Left lung (tissue), 10 donors: ENCODE data around the gene ETV6. TPM values are rescaled to one million over a fixed set of nuclear protein-coding genes. Genes with fewer than 3 reads are reported as not detected.

Source experiments
- ATAC-seq: fragments of 200-7000 bp; cut with Tn5 transposase; one replicate; pipeline ENCODE4 v1.9.1; 2020; ENCODE audit warnings: moderate library complexity
- DNase-seq, 4 donors: peaks; one replicate each; pipeline ENCODE4 v3.0.0-alpha.2; 2013 to 2020
- H3K27ac ChIP-seq, 2 donors: fragments of 200-600 bp; sonication (generic) in 1 of 2; one replicate each; pipeline versions ENCODE4 v1.5.0 to v1.8.0; 2020 to 2021
- H3K27me3 ChIP-seq, 2 donors: fragments of 200-600 bp; sonication (generic) in 1 of 2; one replicate each; pipeline versions ENCODE4 v1.5.0 to v1.8.0; 2020 to 2021
- H3K36me3 ChIP-seq, 2 donors: fragments of 200-600 bp; sonication (generic) in 1 of 2; one replicate each; pipeline versions ENCODE4 v1.5.0 to v1.8.0; 2020 to 2021
- H3K4me1 ChIP-seq, 2 donors: fragments of 200-600 bp; one replicate each; pipeline ENCODE4 v1.8.0; 2021
- H3K4me3 ChIP-seq, 2 donors: fragments of 200-600 bp; sonication (generic) in 1 of 2; one replicate each; pipeline versions ENCODE4 v1.5.0 to v1.8.0; 2020 to 2021; ENCODE audit warnings: mild to moderate bottlenecking in 1 of 2
- H3K9me3 ChIP-seq, 2 donors: fragments of 200-600 bp; sonication (generic) in 1 of 2; one replicate each; pipeline versions ENCODE4 v1.5.0 to v1.8.0; 2020 to 2021
- CTCF ChIP-seq, 2 donors: fragments of 200-600 bp; sonication (generic) in 1 of 2; IDR thresholded peaks; one replicate each; pipeline versions ENCODE4 v1.5.0 to v1.8.0; 2021; ENCODE audit warnings: antibody characterized with exemption in 2 of 2
- intact Hi-C, 2 donors: fragments of 100-400 bp; cut with DNase I; formaldehyde crosslinking; loops; one replicate each; pipeline versions ENCODE4 v1.11.2 to v1.14.2; 2022
- polyA plus RNA-seq, 6 donors: library from polyadenylated mRNA; unstranded; fragments of 120-200 nt; gene quantifications; one replicate each; pipeline ENCODE4 v1.2.1, GENCODE V29; 2013; ENCODE audit not compliant: insufficient read length in 6 of 6
- total RNA-seq, 2 donors: library from RNA; stranded (reverse); fragmentation: NEBNext Ultra II Directional; extraction: Animal tissue kit (Norgen Biotek cat#: 25700); gene quantifications; one replicate each; pipeline ENCODE4 v1.2.1, GENCODE V29; 2021
- donor health status: DM: no; HTN: yes; CAD: no.
- donor health status: DM: no; HTN: no; CAD: no.

The ETV6 gene
- total and polyA plus RNA-seq, 8 donors: 16.0 to 44.7 (median 17.1) TPM

GRCh38 chr12:11672256-11673191 lies 23.1 kb downstream of the ETV6 start:
- no peak for DNase-seq
- ATAC-seq: no peak
- Histone ChIP-seq H3K36me3 (no peaks in the 10 kb centered on the region), H3K9me3 (no peaks in the 10 kb centered on the region), H3K27ac (peak overlapping the region in 1 of 2 donors; percentile 42), H3K4me1 (peaks cover 30 to 84% of the 10 kb centered on the region in 2 donors), H3K4me3 (no peak overlapping the region), H3K27me3 (no peaks in the 10 kb centered on the region)
- TF ChIP-seq CTCF (IDR thresholded peaks at IDR 0.05): no peak
- intact Hi-C loops: no loop called here

DNA sequence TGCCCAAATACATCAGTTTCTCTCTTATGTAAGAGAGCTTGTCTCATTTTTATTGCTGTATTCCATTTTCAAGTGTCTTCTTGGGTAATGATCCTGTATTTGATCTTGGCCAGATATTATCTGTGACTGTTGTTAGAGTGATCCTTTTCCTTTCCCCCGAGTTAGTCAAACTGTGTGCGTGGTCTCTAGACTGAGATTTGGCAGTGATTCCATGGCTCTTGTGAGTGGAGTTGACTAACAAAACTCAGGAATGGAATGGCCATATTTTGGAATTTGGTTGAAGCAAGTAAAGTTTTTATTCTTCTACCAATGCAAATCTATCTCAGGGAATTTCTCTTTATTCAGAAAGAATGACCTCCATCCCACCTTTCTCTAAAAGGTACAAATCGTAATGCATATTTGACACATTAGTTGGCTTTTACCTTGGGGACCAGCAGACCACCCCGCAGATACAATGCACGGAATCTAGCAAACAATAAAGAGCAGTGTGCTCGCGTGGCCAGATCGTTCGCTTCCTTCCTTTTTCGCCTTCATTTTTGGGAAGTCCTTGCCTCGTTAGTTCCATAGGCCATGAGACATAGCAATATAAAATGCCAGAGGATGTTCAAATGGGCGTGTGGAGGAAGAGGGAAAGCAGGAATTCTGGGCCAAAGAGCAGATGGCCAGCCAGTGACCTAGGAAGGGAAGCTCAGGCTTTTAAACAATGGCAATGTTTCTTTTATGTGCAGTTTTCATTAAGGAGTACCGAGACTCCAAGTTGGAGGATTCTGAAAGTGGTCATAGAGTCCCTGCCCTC lies 24.4 kb downstream of the ETV6 start:
- DNase-seq: no peak
- TF ChIP-seq CTCF (IDR thresholded peaks at IDR 0.05): no peak
- Histone ChIP-seq H3K36me3 (no peaks in the 10 kb centered on the region), H3K9me3 (no peaks in the 10 kb centered on the region), H3K27me3 (no peaks in the 10 kb centered on the region), H3K27ac (peak overlapping the region in 1 of 2 donors; percentile 58), H3K4me3 (no peak overlapping the region), H3K4me1 (peaks cover 21 to 71% of the 10 kb centered on the region in 2 donors)
- peak; percentile 18 for ATAC-seq
- intact Hi-C loops: no loop called here

GRCh38 chr12:11674894-11675390 lies 25.5 kb downstream of the ETV6 start:
- no peaks in the 10 kb centered on the region for H3K9me3 ChIP-seq
- H3K27ac ChIP-seq: peak overlapping the region in 1 of 2 donors; percentile 57
- intact Hi-C loops: no loop called here
- TF ChIP-seq CTCF (IDR thresholded peaks at IDR 0.05): no peak
- no peak for ATAC-seq
- H3K4me1 ChIP-seq: peaks cover 19 to 60% of the 10 kb centered on the region in 2 donors
- H3K4me3 ChIP-seq: no peak overlapping the region
- no peaks in the 10 kb centered on the region for H3K27me3 ChIP-seq
- DNase-seq: no peak
- no peaks in the 10 kb centered on the region for H3K36me3 ChIP-seq

GRCh38 chr12:11676052-11676451 lies 26.6 kb downstream of the ETV6 start:
- peaks cover 19 to 49% of the 10 kb centered on the region in 2 donors for H3K4me1 ChIP-seq
- DNase-seq (no peak), ATAC-seq (no peak)
- no peaks in the 10 kb centered on the region for H3K9me3 ChIP-seq
- no peak for TF ChIP-seq CTCF (IDR thresholded peaks at IDR 0.05)
- no peaks in the 10 kb centered on the region for H3K27me3 ChIP-seq
- no peak overlapping the region for H3K4me3 ChIP-seq
- intact Hi-C loops: no loop called here
- H3K27ac ChIP-seq: no peak overlapping the region
- H3K36me3 ChIP-seq: no peaks in the 10 kb centered on the region

- DNase-seq (no peak), ATAC-seq (no peak)
- TF ChIP-seq CTCF (IDR thresholded peaks at IDR 0.05): no peak
- no peaks in the 10 kb centered on the region for H3K27me3 ChIP-seq
- H3K36me3 ChIP-seq: no peaks in the 10 kb centered on the region
- intact Hi-C loops: no loop called here
- no peaks in the 10 kb centered on the region for H3K9me3 ChIP-seq
- peaks cover 19 to 45% of the 10 kb centered on the region in 2 donors for H3K4me1 ChIP-seq
- H3K27ac ChIP-seq: no peak overlapping the region
- H3K4me3 ChIP-seq: no peak overlapping the region
Observed at GRCh38 chr12:11677093-11677492, 27.6 kb downstream of the ETV6 start.
